HG03520 (cell line): ENCODE results near the gene MTREX.

Source experiments
- ATAC-seq: cut with Tn5 transposase; IDR thresholded peaks from one replicate; pipeline ENCODE4 v1.9.1; 2021; ENCODE audit warnings: mild to moderate bottlenecking, moderate library complexity; ENCODE audit not compliant: unreplicated experiment

The MTREX gene

GRCh38 chr5:55467862-55468551 is 160.2 kb downstream of the MTREX start:
- ATAC-seq = no peak

DNA sequence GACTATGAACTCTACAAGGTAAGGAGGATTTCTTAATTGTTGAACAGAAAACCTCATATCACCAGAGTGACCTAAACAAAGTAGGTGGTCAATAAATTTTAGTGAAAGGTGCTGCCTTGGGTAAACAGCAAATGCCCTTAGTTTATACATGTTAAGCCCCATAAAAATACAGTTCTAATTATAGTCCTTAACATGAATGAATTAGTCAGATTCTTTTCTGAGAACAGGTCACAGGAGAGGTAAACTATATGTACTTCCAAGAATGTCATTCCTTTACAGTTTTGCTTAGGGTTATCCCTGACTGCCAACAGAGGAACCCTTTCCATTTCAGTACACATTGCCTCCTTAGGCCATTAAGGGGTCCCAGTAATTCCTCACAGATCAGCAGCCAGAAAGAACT is 162.1 kb downstream of the MTREX start:
- no peak for ATAC-seq

- no peak for ATAC-seq
These were observed 162.5 kb downstream of the MTREX start for GRCh38 chr5:55470282-55470681.

- ATAC-seq = no peak
These were observed 163.7 kb downstream of the MTREX start for GRCh38 chr5:55471468-55471867.

DNA sequence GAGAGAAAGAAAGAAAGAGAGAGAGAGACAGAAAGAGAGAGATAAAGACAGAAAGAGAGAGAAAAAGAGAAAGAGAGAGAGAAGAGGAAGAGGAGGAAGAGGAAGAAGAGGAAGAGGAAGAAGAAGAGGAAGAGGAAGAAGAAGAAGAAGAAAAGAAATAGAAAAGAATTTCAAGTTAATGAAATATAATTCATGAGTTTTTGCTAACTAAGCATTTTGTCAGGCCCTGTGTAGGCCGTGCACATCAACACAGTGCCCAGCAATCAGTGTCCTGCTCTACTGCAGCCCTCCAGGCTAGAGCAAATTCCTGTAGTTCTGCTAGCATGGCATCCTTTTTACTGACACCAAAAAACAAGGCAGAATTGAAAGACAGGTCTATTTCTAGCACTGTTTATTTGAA is 164.9 kb downstream of the MTREX start:
- no peak for ATAC-seq
